GM20000 (cell line): ENCODE results near the gene TLE7.

Experiments used
- DNase-seq: peaks from one replicate; pipeline ENCODE4 v3.0.0; 2012; ENCODE audit warnings: low spot score
- TF ChIP-seq, protein P1 (sequence below): IDR thresholded peaks from 2 replicates; pipeline ENCODE4 v1.5.1; 2012; ENCODE audit warnings: mild to moderate bottlenecking, control low read depth; ENCODE audit errors: extremely low read depth, missing control alignments

The TLE7 gene

DNA sequence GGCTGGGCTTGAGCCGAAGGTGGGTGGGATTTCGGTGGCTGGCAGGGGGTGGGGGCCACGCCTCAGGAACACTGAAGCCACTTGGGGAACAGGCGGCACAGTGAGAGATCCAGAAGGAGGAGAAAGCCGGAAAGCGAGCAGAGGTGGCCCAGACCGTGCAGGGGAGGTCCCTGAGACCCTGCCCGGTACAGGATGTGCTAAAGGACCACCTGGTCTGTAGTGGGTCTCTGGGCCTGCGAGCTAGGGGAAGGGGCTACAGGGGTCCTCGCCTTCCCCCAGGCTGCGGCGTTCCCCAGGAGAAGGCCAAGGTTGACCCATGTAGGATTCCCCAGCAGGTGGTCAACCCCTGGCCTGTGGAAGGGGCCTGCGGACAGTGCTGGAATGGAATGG is at the start of gene TLE7:
Gene TLE7, minus strand, starts transcription at position 4 of the 390 bp plus-strand sequence. CDS start 8,730 bp downstream, outside the sequence.
- TF ChIP-seq, protein P1, sequence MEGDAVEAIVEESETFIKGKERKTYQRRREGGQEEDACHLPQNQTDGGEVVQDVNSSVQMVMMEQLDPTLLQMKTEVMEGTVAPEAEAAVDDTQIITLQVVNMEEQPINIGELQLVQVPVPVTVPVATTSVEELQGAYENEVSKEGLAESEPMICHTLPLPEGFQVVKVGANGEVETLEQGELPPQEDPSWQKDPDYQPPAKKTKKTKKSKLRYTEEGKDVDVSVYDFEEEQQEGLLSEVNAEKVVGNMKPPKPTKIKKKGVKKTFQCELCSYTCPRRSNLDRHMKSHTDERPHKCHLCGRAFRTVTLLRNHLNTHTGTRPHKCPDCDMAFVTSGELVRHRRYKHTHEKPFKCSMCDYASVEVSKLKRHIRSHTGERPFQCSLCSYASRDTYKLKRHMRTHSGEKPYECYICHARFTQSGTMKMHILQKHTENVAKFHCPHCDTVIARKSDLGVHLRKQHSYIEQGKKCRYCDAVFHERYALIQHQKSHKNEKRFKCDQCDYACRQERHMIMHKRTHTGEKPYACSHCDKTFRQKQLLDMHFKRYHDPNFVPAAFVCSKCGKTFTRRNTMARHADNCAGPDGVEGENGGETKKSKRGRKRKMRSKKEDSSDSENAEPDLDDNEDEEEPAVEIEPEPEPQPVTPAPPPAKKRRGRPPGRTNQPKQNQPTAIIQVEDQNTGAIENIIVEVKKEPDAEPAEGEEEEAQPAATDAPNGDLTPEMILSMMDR = no peak
- DNase-seq = no peak

DNA sequence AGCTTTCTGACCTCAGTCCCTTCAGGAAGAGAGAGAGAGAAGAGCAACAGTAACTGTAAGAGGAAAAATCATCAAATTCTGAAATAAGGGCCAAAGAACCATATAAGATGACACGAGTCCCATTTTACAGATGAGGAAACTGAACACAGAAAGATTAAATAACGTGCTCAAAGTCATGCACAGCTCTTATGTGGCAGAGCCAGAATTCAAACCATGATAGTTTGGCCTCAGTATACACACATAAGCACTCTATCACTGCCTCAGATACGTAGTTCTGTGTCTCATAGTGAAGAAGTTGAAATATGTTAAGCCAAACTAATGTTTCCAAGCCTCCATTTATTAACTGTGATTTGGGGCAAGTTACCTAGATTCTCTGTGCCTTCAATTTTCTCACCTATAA is 49.2 kb upstream of the TLE7 start:
- no peak for DNase-seq
- TF ChIP-seq, protein P1 = no peak

DNA sequence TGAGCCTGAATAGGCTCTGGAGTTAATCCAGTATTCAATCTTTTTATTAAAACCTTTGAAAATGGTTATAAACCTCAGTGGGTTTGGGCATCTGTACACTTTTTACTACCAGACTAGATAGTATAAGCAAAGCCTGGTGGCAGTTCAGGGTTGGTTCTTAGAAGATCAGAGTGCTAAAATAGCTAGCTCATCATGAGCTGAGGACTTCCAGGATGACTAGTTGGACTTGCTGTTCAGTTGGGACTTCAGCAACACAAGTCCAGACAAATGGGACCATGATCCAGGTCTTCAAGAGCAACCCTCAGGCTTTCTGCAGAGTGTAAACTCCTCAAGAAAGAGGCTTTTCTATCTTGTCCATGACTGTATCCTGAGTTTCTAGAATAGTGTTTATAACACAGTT is 48.5 kb upstream of the TLE7 start:
- no peak for DNase-seq
- TF ChIP-seq, protein P1 = no peak

DNA sequence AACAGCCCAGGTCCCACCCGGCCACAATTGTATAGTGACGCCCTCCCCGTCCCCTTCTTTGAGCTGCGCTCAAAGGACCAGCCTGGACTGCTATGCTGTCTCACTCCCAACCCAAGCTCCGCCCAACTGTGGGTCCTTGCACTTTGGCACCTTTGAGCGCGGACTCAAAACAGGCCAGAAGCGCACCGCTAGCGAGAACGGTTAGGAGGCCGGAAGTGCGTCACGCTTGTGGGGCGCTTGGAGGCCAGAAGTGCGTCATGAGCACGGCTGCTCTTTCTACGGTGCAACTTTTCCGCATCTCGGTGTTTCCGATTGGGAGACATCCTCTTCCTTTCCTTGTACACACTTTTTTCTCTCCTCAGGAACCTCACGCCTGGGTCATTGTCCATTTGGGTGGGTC is 47.3 kb upstream of the TLE7 start, which contains the start of gene ZNF19:
Gene ZNF19, minus strand, starts transcription at position 203 of the 400 bp plus-strand sequence. CDS start 7,210 bp downstream, outside the sequence.
- TF ChIP-seq, protein P1 = no peak
- no peak for DNase-seq

DNA sequence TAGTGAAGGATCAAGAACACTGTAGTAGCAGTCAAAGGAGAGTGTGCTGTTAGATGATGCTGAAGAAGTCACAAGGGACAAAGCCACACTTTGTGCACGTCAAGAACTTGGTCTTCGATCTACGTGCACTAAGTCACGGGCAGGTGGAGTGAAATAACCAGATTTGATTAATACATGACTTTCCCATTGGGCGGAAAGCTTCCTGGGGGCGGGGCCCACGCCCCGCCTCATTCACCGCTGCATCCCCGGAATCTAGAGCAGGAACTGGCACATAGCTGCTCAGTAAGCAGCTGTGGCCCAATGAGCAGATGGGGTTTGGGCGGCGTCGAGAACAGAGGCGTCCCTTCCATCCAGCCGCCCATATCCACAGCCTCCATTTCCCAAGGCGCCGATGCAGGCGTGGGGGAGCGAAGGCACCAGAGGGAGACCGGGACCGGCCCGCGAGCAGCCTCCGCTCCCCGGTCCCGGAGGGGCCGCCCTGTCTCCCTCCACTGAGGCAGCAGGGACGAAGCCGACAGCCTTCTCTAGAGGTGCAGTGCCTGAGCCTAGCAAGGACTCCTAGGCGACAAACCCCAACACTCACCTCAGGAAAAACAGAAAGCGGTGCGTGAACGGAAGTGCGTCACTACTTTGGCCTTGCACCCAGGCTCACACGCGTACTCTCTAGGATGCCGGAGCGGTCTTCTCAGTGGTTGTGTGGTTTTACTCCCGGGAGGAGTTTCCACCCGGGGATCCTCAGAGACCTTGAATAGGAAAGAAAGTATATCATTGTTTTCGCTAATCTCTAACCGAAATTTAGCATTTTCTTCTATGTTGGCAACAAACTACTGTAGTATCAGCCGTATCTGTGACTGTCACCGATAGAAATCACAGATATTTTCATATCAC is 42.4 kb upstream of the TLE7 start:
- DNase-seq = peak; percentile 80
- TF ChIP-seq, protein P1 = no peak

DNA sequence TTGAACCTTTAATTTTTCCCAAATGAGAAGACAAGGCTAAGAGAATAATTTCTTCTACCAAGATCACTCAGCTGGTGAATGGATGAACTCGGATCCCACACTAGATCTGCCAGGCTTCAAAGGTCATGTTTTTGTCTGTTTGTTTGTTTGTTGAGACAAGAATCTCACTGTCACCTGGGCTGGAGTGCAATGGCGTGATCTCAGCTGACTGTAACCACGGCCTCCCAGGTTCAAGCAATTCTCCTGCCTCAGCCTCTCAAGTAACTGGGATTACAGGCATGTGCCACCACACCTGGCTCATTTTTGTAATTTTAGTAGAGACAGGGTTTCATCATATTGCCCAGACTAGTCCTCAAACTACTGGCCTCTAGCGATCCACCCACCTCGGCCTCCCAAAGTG is 40.7 kb upstream of the TLE7 start:
- TF ChIP-seq, protein P1 = no peak
- DNase-seq = no peak

DNA sequence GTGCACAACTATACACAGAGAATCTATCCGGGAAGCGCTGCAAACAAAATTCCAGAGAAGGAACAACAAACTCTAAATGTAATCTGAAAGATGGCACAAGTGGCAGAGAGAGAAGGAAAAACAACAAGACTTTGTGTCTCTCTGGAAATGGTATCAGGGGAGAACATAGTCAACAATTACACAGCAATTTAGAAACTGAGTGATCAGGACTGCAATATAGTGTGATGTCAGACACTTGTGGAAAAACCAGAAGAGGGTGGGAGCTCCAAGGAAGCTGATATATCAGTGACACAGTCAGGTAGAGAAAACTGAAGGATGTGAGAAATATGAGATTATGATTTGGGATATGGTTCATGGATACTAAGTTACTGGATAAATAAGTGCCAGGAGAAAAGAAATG is 39.1 kb upstream of the TLE7 start:
- TF ChIP-seq, protein P1 = no peak
- no peak for DNase-seq
